Esophagus muscularis mucosa (tissue), 4 donors: ENCODE data around the gene ZNF311. TPM values are rescaled to one million over a fixed set of nuclear protein-coding genes. Genes with fewer than 3 reads are reported as not detected.

ENCODE experiments used
- DNase-seq: peaks from one replicate; pipeline ENCODE4 v3.0.0-alpha.2; 2017; ENCODE audit errors: extremely low spot score
- H3K27ac ChIP-seq, 4 donors: fragments of 200-600 bp; sonication (generic); replicated peaks in 1 of 4; 1 replicate in 3 of 4; 2 replicates in 1 of 4; pipeline ENCODE4 v1.5.1; 2016 to 2019; ENCODE audit warnings: mild to moderate bottlenecking in 1 of 4
- H3K27me3 ChIP-seq, 4 donors: fragments of 200-600 bp; sonication (generic); one replicate each; pipeline versions ENCODE4 v1.5.1 to v1.6.0; 2016 to 2019
- H3K36me3 ChIP-seq, 4 donors: fragments of 200-600 bp; sonication (generic); one replicate each; pipeline ENCODE4 v1.5.1; 2016 to 2019
- H3K4me1 ChIP-seq, 4 donors: fragments of 200-600 bp; sonication (generic); one replicate each; pipeline ENCODE4 v1.5.1; 2016 to 2019
- H3K4me3 ChIP-seq, 4 donors: fragments of 200-600 bp; sonication (generic); 1 replicate in 2 of 4; 2 replicates in 2 of 4; pipeline ENCODE4 v1.5.1; 2016 to 2019; ENCODE audit warnings: mild to moderate bottlenecking in 4 of 4, moderate library complexity in 1 of 4
- H3K9me3 ChIP-seq, 4 donors: fragments of 200-600 bp; sonication (generic); 1 replicate in 3 of 4; 2 replicates in 1 of 4; pipeline ENCODE4 v1.5.1; 2016 to 2019
- EP300 ChIP-seq: sonication (generic); formaldehyde crosslinking; IDR thresholded peaks from one replicate; pipeline ENCODE4 v1.6.1; 2017; ENCODE audit warnings: antibody characterized with exemption
- POLR2A ChIP-seq: fragments of 450-650 bp; IDR thresholded peaks from one replicate; pipeline ENCODE4 v1.6.1; 2017; ENCODE audit warnings: antibody characterized with exemption, moderate library complexity, mild to moderate bottlenecking, low read depth
- POLR2AphosphoS5 ChIP-seq, 2 donors: sonication (generic); formaldehyde crosslinking; IDR thresholded peaks; one replicate each; pipeline ENCODE4 v1.6.1; 2017; ENCODE audit warnings: antibody characterized with exemption in 2 of 2
- WGBS: methylation state at CpG from one replicate; pipeline ENCODE4 v1.1.5; 2018; 5-methylcytosine and 5-hydroxymethylcytosine counted together
- intact Hi-C: fragments of 100-400 bp; cut with DNase I; formaldehyde crosslinking; loops from one replicate; pipeline ENCODE4 v1.15.1; 2023
- total RNA-seq, 4 donors: library from RNA; depleted of rRNA; stranded (reverse); fragments of >200 nt; gene quantifications; one replicate each; pipeline versions ENCODE4 v1.1.0 to v1.2.1, GENCODE V29; 2016
- TF ChIP-seq, protein P1 (sequence below), 3 experiments: fragments of 200-600 bp in 2 of 3; fragments of 450-650 bp in 1 of 3; sonication (generic) in 2 of 3; IDR thresholded peaks; one replicate each; pipeline ENCODE4 v1.5.1; 2017 to 2019; ENCODE audit warnings: antibody characterized with exemption in 3 of 3, mild to moderate bottlenecking in 2 of 3, moderate library complexity in 1 of 3

ZNF311 gene
- total RNA-seq, 4 donors from 2014 or later: 0.17 to 1.7 (median 0.53) TPM

DNA sequence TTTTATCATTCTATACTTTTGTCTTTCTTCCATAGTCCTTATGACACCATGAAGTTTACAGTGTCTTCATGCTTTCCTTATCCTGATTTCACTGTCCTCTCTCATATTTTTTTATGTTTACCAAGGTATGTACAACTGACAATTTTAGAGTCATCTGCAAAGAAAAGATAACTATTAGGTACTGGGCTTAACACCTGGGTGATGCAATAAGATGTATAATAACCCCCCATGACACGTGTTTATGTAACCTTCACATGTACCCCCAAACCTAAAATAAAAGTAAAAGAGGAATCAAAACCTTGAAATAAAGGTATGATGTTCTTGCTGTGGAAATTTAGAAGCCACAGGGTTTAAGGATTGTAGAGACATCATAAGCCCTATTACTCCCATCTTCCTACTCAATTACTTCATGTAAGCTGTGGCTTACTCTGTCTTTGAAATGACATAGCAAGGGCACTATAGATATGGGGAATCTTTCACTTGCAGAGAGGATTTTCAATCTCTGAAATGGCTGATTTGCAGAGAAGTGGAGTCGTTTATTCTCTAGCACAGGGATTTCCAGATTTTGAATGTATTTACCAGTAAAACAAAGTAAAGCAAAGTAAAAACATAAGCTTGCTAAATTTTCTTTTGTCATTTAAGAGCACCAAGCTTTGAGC is 20.9 kb upstream of the ZNF311 start:
- no peaks in the 10 kb centered on the region for H3K9me3 ChIP-seq
- intact Hi-C loops: no loop called here
- TF ChIP-seq POLR2AphosphoS5 (IDR thresholded peaks at IDR 0.05) (no peak), EP300 (no peak), POLR2A (no peak)
- TF ChIP-seq, protein P1, sequence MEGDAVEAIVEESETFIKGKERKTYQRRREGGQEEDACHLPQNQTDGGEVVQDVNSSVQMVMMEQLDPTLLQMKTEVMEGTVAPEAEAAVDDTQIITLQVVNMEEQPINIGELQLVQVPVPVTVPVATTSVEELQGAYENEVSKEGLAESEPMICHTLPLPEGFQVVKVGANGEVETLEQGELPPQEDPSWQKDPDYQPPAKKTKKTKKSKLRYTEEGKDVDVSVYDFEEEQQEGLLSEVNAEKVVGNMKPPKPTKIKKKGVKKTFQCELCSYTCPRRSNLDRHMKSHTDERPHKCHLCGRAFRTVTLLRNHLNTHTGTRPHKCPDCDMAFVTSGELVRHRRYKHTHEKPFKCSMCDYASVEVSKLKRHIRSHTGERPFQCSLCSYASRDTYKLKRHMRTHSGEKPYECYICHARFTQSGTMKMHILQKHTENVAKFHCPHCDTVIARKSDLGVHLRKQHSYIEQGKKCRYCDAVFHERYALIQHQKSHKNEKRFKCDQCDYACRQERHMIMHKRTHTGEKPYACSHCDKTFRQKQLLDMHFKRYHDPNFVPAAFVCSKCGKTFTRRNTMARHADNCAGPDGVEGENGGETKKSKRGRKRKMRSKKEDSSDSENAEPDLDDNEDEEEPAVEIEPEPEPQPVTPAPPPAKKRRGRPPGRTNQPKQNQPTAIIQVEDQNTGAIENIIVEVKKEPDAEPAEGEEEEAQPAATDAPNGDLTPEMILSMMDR (IDR thresholded peaks at IDR 0.05): no peak
- no peaks in the 10 kb centered on the region for H3K36me3 ChIP-seq
- H3K4me3 ChIP-seq: no peak overlapping the region
- H3K27me3 ChIP-seq: peaks cover 0 to 22% (median 8%) of the 10 kb centered on the region in 4 donors
- no peak for DNase-seq
- H3K4me1 ChIP-seq: no peaks in the 10 kb centered on the region
- 49% methylated on average over 2 of the region's 2 CpGs for WGBS
- H3K27ac ChIP-seq: no peak overlapping the region

DNA sequence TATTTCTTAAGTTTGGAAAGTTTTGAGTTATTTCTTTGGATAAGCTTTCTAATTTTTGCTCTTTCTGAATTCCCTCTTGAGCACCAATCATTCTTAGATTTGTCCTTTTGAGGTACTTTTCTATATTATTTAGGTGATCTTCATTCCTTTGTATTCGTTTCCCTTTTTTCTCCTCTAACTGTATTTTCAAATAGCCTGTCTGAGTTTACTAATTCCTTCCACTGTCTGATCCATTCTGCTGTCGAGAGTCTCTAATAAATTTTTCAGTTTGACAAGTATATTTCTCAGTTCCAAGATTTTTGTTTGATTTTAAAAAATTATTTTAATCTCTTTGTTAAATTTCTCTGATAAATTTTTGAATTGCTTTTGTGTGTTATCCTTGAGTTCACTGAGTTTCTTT is 16.3 kb upstream of the ZNF311 start:
- WGBS: 76% methylated on average over 2 of the region's 2 CpGs
- TF ChIP-seq, protein P1 (IDR thresholded peaks at IDR 0.05): no peak
- TF ChIP-seq POLR2A: no peak
- no peak for TF ChIP-seq EP300
- no peak for TF ChIP-seq POLR2AphosphoS5 (IDR thresholded peaks at IDR 0.05)

DNA sequence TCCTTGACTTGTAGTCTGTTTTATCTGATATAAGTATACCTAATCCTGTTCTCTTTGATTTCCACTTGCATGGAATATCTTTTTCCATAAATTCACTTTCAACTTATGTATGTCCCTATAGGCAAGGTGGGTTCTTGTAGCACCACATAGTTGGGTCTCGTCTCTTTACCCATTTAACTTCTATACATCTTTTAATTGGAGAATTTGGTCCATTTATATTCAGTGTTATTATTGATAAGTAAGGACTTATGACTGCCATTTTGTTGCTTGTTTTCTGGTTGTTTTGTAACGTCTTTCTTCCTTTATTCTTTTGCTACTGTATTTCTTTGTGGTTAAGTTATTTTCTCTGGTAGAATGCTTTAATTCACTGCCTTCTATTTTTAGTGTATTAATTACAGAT is 14.5 kb upstream of the ZNF311 start:
- no peaks in the 10 kb centered on the region for H3K36me3 ChIP-seq
- intact Hi-C loops: loop anchor here (5.0 to 10.0 kb wide), 2 partner anchors 97 to 155 kb away; partner anchors contain the start of gene TRIM27
- H3K4me1 ChIP-seq: peaks cover 0 to 21% (median 11%) of the 10 kb centered on the region in 4 donors
- no peaks in the 10 kb centered on the region for H3K9me3 ChIP-seq
- no peak overlapping the region for H3K4me3 ChIP-seq
- DNase-seq: no peak
- no peak overlapping the region for H3K27ac ChIP-seq
- H3K27me3 ChIP-seq: peaks cover 0 to 37% (median 14%) of the 10 kb centered on the region in 4 donors
- no peak for TF ChIP-seq EP300
- no peak for TF ChIP-seq POLR2A
- no peak for TF ChIP-seq POLR2AphosphoS5 (IDR thresholded peaks at IDR 0.05)
- TF ChIP-seq, protein P1 (IDR thresholded peaks at IDR 0.05): no peak
- WGBS: 68% methylated on average over 2 of the region's 2 CpGs

More for the DNA sequence above, 16.3 kb upstream of the ZNF311 start:
- no peak for DNase-seq
- H3K27ac ChIP-seq: no peak overlapping the region
- H3K4me1 ChIP-seq: peaks cover 0 to 7% (median 6%) of the 10 kb centered on the region in 4 donors
- H3K27me3 ChIP-seq: peaks cover 0 to 31% (median 8%) of the 10 kb centered on the region in 4 donors
- intact Hi-C loops: no loop called here
- no peaks in the 10 kb centered on the region for H3K9me3 ChIP-seq
- no peaks in the 10 kb centered on the region for H3K36me3 ChIP-seq
- H3K4me3 ChIP-seq: no peak overlapping the region

DNA sequence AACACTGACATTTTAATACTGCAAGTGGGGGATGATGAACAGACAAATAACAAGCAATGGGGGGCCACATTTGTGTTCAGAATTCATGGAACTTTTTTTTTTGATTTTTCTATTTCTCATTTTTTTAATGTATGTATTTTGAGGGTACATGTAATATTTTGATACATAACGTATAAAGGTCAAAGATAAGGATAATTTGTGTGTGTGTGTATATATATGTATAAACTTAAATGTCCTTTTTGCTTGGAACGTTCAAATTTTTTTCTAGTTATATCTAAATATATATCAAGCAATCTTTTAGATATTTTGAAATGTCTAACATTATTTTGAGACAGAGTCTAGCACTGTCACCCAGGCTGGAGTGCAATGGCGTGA is 12.3 kb upstream of the ZNF311 start:
- DNase-seq: no peak
- no peaks in the 10 kb centered on the region for H3K36me3 ChIP-seq
- peak overlapping the region in 1 of 4 donors; percentile 55 for H3K4me3 ChIP-seq
- 36% methylated on average over 3 of the region's 3 CpGs for WGBS
- peaks cover 0 to 47% (median 15%) of the 10 kb centered on the region in 4 donors for H3K27me3 ChIP-seq
- no peaks in the 10 kb centered on the region for H3K9me3 ChIP-seq
- H3K4me1 ChIP-seq: peaks cover 0 to 24% (median 11%) of the 10 kb centered on the region in 4 donors
- TF ChIP-seq EP300 (no peak), POLR2A (no peak), POLR2AphosphoS5 (IDR thresholded peaks at IDR 0.05) (no peak)
- TF ChIP-seq, protein P1 (IDR thresholded peaks at IDR 0.05): no peak
- H3K27ac ChIP-seq: no peak overlapping the region
- intact Hi-C loops: loop anchor here (2.0 to 10.0 kb wide), 3 partner anchors 95 to 331 kb away; partner anchors contain the start of gene TRIM27
